ENCODE data around the gene RAB38.

Gene RAB38

GRCh38 chr11:88101881-88102597 is 73.2 kb downstream of the RAB38 start:
- no peaks in the 10 kb centered on the region for H3K36me3 Mint-ChIP-seq
- no peaks in the 10 kb centered on the region for H3K9me3 Mint-ChIP-seq
- no peak for ATAC-seq
- H3K27ac Mint-ChIP-seq, result no peak overlapping the region
- H3K27me3 Mint-ChIP-seq, result no peaks in the 10 kb centered on the region
- H3K4me1 Mint-ChIP-seq, result no peaks in the 10 kb centered on the region
- H3K4me3 Mint-ChIP-seq, result no peak overlapping the region

DNA sequence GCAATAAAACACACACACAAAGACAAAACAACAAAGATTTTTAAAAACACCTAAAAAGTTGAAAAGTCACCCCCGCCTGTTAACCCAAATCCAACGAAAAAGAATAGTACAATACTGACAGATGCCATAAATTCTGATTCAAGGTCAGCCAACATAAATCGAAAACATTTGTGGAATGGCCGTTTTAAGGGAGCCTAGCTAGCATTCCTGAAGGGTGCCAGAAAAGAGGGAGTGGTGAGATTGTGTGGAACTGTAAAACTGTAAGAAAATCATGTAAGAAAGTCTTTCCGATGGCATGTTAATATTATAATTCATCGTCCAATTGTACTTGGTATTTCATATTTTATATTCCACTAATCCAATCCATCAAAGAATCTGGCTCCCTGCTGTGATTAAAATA is 75.1 kb downstream of the RAB38 start:
- Mint-ChIP-seq H3K4me1 (no peaks in the 10 kb centered on the region), H3K36me3 (no peaks in the 10 kb centered on the region), H3K27me3 (no peaks in the 10 kb centered on the region), H3K4me3 (no peak overlapping the region), H3K27ac (no peak overlapping the region), H3K9me3 (no peaks in the 10 kb centered on the region)
- ATAC-seq, result no peak

DNA sequence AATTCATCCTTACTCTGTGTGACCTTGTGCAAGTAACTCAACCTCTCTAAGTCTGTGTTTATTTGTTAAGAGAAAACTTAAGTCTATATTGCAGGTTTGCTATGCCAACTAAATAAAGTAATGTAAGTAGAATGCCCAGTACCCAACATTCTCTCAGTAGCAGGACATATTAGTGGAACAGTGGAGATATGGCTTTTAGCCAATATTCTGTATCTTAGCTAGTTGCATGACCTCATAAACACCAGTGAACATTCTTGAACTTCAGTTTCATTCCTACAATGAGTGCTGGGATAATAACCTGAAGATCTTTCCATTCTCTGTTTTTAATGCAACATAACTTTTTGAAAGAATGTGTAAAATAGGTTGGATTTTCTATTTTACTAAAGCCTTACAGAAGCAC is 77.0 kb downstream of the RAB38 start:
- Mint-ChIP-seq H3K36me3 (no peaks in the 10 kb centered on the region), H3K4me3 (no peak overlapping the region)

DNA sequence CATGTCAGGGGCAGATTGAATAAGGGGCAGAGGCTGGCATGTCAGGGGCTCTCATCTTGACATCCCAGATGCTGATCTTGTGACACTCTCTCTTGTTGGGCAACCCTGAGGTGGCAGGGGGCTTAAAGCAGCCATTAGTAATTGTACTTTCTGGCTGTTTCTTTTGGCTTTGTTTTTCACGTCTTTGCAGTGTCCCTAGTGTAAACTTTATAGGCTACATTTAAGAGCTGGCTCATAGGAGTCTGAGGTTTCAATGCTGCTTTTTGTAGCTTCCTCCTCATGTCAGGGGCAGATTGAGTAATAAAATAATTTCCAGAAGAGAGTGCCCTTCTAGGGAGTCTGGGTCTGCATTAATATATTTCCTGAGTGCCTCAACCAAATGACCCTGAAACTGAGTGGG is 86.1 kb downstream of the RAB38 start:
- H3K4me1 Mint-ChIP-seq, result no peaks in the 10 kb centered on the region
- no peaks in the 10 kb centered on the region for H3K27me3 Mint-ChIP-seq
- no peak overlapping the region for H3K27ac Mint-ChIP-seq
- ATAC-seq, result no peak
- no peaks in the 10 kb centered on the region for H3K36me3 Mint-ChIP-seq
- no peaks in the 10 kb centered on the region for H3K9me3 Mint-ChIP-seq
- H3K4me3 Mint-ChIP-seq, result no peak overlapping the region

More for the DNA sequence above, 77.0 kb downstream of the RAB38 start:
- Mint-ChIP-seq H3K9me3 (no peaks in the 10 kb centered on the region), H3K4me1 (no peaks in the 10 kb centered on the region), H3K27ac (no peak overlapping the region), H3K27me3 (no peaks in the 10 kb centered on the region)
- ATAC-seq, result no peak

- Mint-ChIP-seq H3K27ac (no peak overlapping the region), H3K4me3 (no peak overlapping the region), H3K4me1 (no peaks in the 10 kb centered on the region), H3K9me3 (no peaks in the 10 kb centered on the region), H3K36me3 (no peaks in the 10 kb centered on the region), H3K27me3 (no peaks in the 10 kb centered on the region)
- ATAC-seq, result no peak
Measured at GRCh38 chr11:88087337-88087736, 87.9 kb downstream of the RAB38 start.

GRCh38 chr11:88086297-88086696 is 88.9 kb downstream of the RAB38 start:
- H3K36me3 Mint-ChIP-seq, result no peaks in the 10 kb centered on the region
- no peaks in the 10 kb centered on the region for H3K9me3 Mint-ChIP-seq
- H3K27ac Mint-ChIP-seq, result no peak overlapping the region
- H3K4me1 Mint-ChIP-seq, result no peaks in the 10 kb centered on the region
- no peak overlapping the region for H3K4me3 Mint-ChIP-seq
- ATAC-seq, result no peak
- no peaks in the 10 kb centered on the region for H3K27me3 Mint-ChIP-seq

DNA sequence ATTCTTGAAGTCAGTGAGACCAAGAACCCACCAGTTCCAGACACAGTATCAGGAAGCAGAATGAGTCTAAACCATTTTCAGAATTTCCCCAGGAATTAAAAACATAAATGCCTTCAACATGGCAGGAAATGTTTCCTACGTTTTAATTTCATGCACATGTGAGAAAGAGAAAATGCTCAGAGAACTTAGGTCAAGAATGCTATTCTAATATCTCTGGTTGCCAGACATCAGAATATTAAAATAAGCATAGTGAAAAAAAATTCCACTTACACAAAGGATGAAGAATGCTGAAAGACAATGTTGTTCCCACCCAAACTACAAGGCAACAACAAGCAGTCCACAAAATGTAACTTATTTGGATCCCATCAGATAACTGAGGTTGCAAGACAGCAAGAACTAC is 104.8 kb downstream of the RAB38 start:
- H3K36me3 Mint-ChIP-seq, result no peaks in the 10 kb centered on the region
- H3K4me1 Mint-ChIP-seq, result no peaks in the 10 kb centered on the region
- peaks cover 11% of the 10 kb centered on the region for H3K9me3 Mint-ChIP-seq
- H3K4me3 Mint-ChIP-seq, result no peak overlapping the region
- peaks cover 9% of the 10 kb centered on the region for H3K27me3 Mint-ChIP-seq
- no peak for ATAC-seq
- no peak overlapping the region for H3K27ac Mint-ChIP-seq

- Mint-ChIP-seq H3K27me3 (peaks cover 8% of the 10 kb centered on the region), H3K4me1 (no peaks in the 10 kb centered on the region), H3K36me3 (no peaks in the 10 kb centered on the region), H3K27ac (no peak overlapping the region), H3K9me3 (peaks cover 6% of the 10 kb centered on the region), H3K4me3 (no peak overlapping the region)
- peak; percentile 12 for ATAC-seq
Measured at GRCh38 chr11:88068848-88069554, 106.2 kb downstream of the RAB38 start.

DNA sequence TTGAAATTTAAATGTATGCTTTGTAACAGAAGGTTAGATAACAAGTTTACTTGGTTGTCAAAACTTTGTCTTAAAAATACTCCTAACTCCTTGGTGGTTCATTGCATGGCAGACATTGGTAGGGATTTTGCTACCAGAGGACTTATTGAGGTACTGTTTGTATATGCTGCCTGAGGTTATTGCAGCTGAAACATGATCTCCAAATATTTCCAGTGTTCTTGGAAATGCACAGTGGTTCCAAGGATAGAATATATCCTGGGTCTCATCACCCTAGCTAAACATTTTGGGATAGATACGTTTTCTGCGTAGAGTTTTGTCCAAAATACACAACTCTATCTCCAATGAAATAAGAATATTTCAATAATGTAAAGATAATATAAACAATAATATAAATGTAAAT is 109.2 kb downstream of the RAB38 start:
- Mint-ChIP-seq H3K27ac (no peak overlapping the region), H3K36me3 (no peaks in the 10 kb centered on the region), H3K9me3 (no peaks in the 10 kb centered on the region), H3K4me1 (no peaks in the 10 kb centered on the region), H3K27me3 (no peaks in the 10 kb centered on the region), H3K4me3 (no peak overlapping the region)
- no peak for ATAC-seq

DNA sequence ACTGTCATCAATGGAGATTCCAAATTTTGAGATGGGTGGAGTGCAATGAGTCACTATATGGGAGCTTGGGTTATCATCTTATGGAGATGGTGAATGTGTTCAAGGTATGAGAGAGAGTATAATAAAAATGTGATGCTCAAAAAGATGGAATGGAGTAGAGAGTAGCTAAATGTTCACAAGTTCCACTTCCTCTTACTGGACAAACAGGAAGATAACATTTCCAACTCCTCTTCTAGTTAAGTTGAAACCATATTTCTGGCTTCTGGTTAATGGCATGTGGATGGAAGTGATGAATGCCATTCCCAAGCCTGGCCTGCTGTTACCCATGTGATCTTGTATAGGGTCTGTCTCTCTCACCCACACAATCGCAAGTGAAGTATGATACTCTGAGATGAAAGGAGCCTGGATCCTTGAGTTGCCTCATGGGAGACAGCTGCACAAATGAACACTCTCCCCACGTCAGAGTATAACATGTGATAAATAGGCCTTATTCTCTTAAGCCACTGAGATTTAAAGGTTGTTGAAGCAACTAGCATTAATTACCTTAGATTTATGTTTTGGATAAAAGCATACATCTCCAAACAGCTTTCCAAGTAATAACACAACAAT is 111.0 kb downstream of the RAB38 start:
- Mint-ChIP-seq H3K36me3 (no peaks in the 10 kb centered on the region), H3K4me3 (no peak overlapping the region), H3K27me3 (no peaks in the 10 kb centered on the region), H3K9me3 (no peaks in the 10 kb centered on the region), H3K4me1 (no peaks in the 10 kb centered on the region), H3K27ac (no peak overlapping the region)
- ATAC-seq, result no peak

Measured in stimulated activated memory B cell treated with anti-CD40 and anti-IgM and Interleukin-4, amounts not matched to agents 10 μg/mL and 1 μg/mL and 100 μg/mL, for 72 hours (primary cell).